CD14-positive monocyte (primary cell): Measurements from ENCODE around the gene CCDC40. TPM values are rescaled to one million over a fixed set of nuclear protein-coding genes. Genes with fewer than 3 reads are reported as not detected.
A peak's percentile ranks its signal among the peaks of the same experiment; 100 is the strongest.

ENCODE experiments used
- DNase-seq, 3 donors: peaks; one replicate each; pipeline ENCODE4 v3.0.0-alpha.2; 2011 to 2022
- H2AFZ ChIP-seq: 2 replicates; pipeline ENCODE4 v1.6.0; 2012; ENCODE audit warnings: mild to moderate bottlenecking, low read depth, low read length, inconsistent platforms; ENCODE audit not compliant: insufficient read depth, poor library complexity, severe bottlenecking
- H3K27ac ChIP-seq, 2 donors: 1 replicate in 1 of 2; 2 replicates in 1 of 2; pipeline ENCODE4 v1.5.1; 2012 to 2013; ENCODE audit warnings: low read length in 2 of 2, control low read depth in 1 of 2, inconsistent platforms in 1 of 2, low read depth in 1 of 2, mild to moderate bottlenecking in 1 of 2
- H3K27me3 ChIP-seq, 2 donors: one replicate each; pipeline versions ENCODE4 v1.6.0 to v1.6.1; 2011 to 2013; ENCODE audit warnings: low read length in 2 of 2; ENCODE audit not compliant: control insufficient read depth in 2 of 2, insufficient read depth in 2 of 2
- H3K36me3 ChIP-seq, 2 donors: replicated peaks in 1 of 2; 1 replicate in 1 of 2; 2 replicates in 1 of 2; pipeline versions ENCODE4 v1.5.1 to v1.6.1; 2012 to 2013; ENCODE audit warnings: low read length in 2 of 2, control low read depth in 1 of 2, inconsistent platforms in 1 of 2, mild to moderate bottlenecking in 1 of 2; ENCODE audit not compliant: insufficient read depth in 2 of 2, control insufficient read depth in 1 of 2
- H3K4me1 ChIP-seq, 2 donors: 1 replicate in 1 of 2; 2 replicates in 1 of 2; pipeline versions ENCODE4 v1.5.1 to v1.6.1; 2012 to 2013; ENCODE audit warnings: low read length in 2 of 2, control low read depth in 1 of 2, inconsistent platforms in 1 of 2, mild to moderate bottlenecking in 1 of 2, moderate library complexity in 1 of 2; ENCODE audit not compliant: insufficient read depth in 2 of 2, control insufficient read depth in 1 of 2
- H3K4me2 ChIP-seq: replicated peaks from 2 replicates; pipeline ENCODE3; 2012; ENCODE audit warnings: low read length, moderate library complexity, mild to moderate bottlenecking; ENCODE audit not compliant: poor library complexity, severe bottlenecking; ENCODE audit errors: extremely low read depth
- H3K4me3 ChIP-seq, 3 experiments: fragments of 200-600 bp in 1 of 3; sonication (generic) in 1 of 3; replicated peaks in 1 of 3; 1 replicate in 2 of 3; 2 replicates in 1 of 3; pipeline ENCODE4 v1.5.1; 2011 to 2013; ENCODE audit warnings: low read length in 3 of 3, mild to moderate bottlenecking in 3 of 3, control low read depth in 2 of 3, low read depth in 2 of 3, inconsistent platforms in 1 of 3, moderate library complexity in 1 of 3
- H3K79me2 ChIP-seq: 2 replicates; pipeline ENCODE4 v1.6.0; 2012; ENCODE audit warnings: mild to moderate bottlenecking, control low read depth, inconsistent platforms, low read length, moderate library complexity; ENCODE audit not compliant: insufficient read depth
- H3K9ac ChIP-seq: 2 replicates; pipeline ENCODE4 v1.6.0; 2017; ENCODE audit warnings: low read length, mild to moderate bottlenecking; ENCODE audit not compliant: insufficient read depth, poor library complexity, severe bottlenecking
- H3K9me3 ChIP-seq, 2 donors: replicated peaks in 1 of 2; 1 replicate in 1 of 2; 2 replicates in 1 of 2; pipeline versions ENCODE4 v1.5.1 to v1.6.1; 2012 to 2013; ENCODE audit warnings: low read length in 2 of 2, control low read depth in 1 of 2; ENCODE audit not compliant: control insufficient read depth in 1 of 2, insufficient read depth in 1 of 2
- H4K20me1 ChIP-seq: 2 replicates; pipeline ENCODE4 v1.6.0; 2012; ENCODE audit warnings: mild to moderate bottlenecking, low read length, control low read depth, moderate library complexity; ENCODE audit not compliant: insufficient read depth
- H3K27ac Mint-ChIP-seq, 7 donors: one replicate each; pipeline ENCODE4 v1.8.0; 2020; ENCODE audit warnings: mild to moderate bottlenecking in 7 of 7, mixed read lengths in 7 of 7, moderate library complexity in 6 of 7, inconsistent platforms in 2 of 7
- H3K27me3 Mint-ChIP-seq, 3 donors: one replicate each; pipeline ENCODE4 v1.8.0; 2021 to 2022; ENCODE audit warnings: low read depth in 3 of 3, mild to moderate bottlenecking in 3 of 3, mixed read lengths in 3 of 3, moderate library complexity in 3 of 3, inconsistent platforms in 1 of 3
- H3K36me3 Mint-ChIP-seq, 2 donors: one replicate each; pipeline ENCODE4 v1.8.0; 2020; ENCODE audit warnings: mixed read lengths in 2 of 2, inconsistent platforms in 1 of 2, mild to moderate bottlenecking in 1 of 2
- H3K4me1 Mint-ChIP-seq: one replicate; pipeline ENCODE4 v1.8.0; 2020; ENCODE audit warnings: mild to moderate bottlenecking, mixed read lengths
- H3K4me3 Mint-ChIP-seq, 2 donors: one replicate each; pipeline ENCODE4 v1.8.0; 2020; ENCODE audit warnings: mild to moderate bottlenecking in 2 of 2, mixed read lengths in 2 of 2, moderate library complexity in 1 of 2
- H3K9me3 Mint-ChIP-seq, 7 donors: one replicate each; pipeline ENCODE4 v1.8.0; 2020 to 2022; ENCODE audit warnings: mixed read lengths in 7 of 7, mild to moderate bottlenecking in 6 of 7, moderate library complexity in 6 of 7, inconsistent platforms in 2 of 7
- WGBS: methylation state at CpG from one replicate; pipeline ENCODE4 v1.1.5; 2013; ENCODE audit warnings: missing lambda C conversion rate; ENCODE audit not compliant: insufficient coverage; 5-methylcytosine and 5-hydroxymethylcytosine counted together
- intact Hi-C, 2 donors: fragments of 100-400 bp; cut with micrococcal nuclease; formaldehyde crosslinking; loops; one replicate each; pipeline versions ENCODE4 v1.15.0 to v1.15.1; 2023
- polyA plus RNA-seq, 3 donors: library from polyadenylated mRNA; depleted of rRNA in 1 of 3; unstranded in 2 of 3; stranded (reverse) in 1 of 3; fragments of 300-500 nt in 2 of 3; fragments of >200 nt in 1 of 3; fragmentation: Illumina TruSeq in 2 of 3; gene quantifications; 1 replicate in 2 of 3; 2 replicates in 1 of 3; pipeline ENCODE4 v1.2.3, GENCODE V29; 2012 to 2021
- TF ChIP-seq, protein P1 (sequence below): fragments of 200-600 bp; IDR thresholded peaks from one replicate; pipeline ENCODE4 v1.8.0; 2022; ENCODE audit warnings: antibody characterized with exemption, mild to moderate bottlenecking

Gene CCDC40
- polyA plus RNA-seq, 3 donors = 0.21 to 0.27 TPM; not detected in 1

DNA sequence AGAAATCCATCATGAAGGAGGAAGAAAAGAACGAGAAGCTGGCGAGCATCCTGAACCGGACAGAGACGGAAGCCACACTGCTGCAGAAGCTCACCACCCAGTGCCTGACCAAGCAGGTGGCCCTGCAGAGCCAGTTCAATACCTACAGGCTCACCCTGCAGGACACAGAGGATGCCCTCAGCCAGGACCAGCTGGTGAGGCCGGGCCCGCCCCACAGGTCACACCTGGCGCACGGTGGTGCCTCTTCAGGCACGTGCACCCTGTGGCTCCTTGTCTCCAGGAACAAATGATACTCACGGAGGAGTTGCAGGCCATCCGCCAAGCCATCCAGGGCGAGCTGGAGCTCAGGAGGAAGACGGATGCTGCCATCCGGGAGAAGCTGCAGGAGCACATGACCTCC is 45.2 kb downstream of the CCDC40 start:
- no peaks in the 10 kb centered on the region for H3K79me2 ChIP-seq
- no peaks in the 10 kb centered on the region for H3K27me3 ChIP-seq
- no peak overlapping the region for H3K9ac ChIP-seq
- Mint-ChIP-seq H3K4me3 (no peak overlapping the region), H3K27ac (peak overlapping the region in 1 of 7 donors; percentile 51), H3K4me1 (peaks cover 5% of the 10 kb centered on the region), H3K9me3 (no peaks in the 10 kb centered on the region), H3K27me3 (peaks cover 4 to 9% (median 9%) of the 10 kb centered on the region in 3 donors), H3K36me3 (no peaks in the 10 kb centered on the region)
- H3K4me2 ChIP-seq = no peak overlapping the region
- DNase-seq = no peak
- no peaks in the 10 kb centered on the region for H3K36me3 ChIP-seq
- WGBS = 96% methylated on average over 13 of the region's 14 CpGs
- no peak overlapping the region for H2AFZ ChIP-seq
- H3K9me3 ChIP-seq = no peaks in the 10 kb centered on the region
- no peak overlapping the region for H3K4me3 ChIP-seq
- no peaks in the 10 kb centered on the region for H4K20me1 ChIP-seq
- H3K4me1 ChIP-seq = peaks cover 3 to 8% of the 10 kb centered on the region in 2 donors
- H3K27ac ChIP-seq = no peak overlapping the region
- intact Hi-C loops = no loop called here
- TF ChIP-seq, protein P1, sequence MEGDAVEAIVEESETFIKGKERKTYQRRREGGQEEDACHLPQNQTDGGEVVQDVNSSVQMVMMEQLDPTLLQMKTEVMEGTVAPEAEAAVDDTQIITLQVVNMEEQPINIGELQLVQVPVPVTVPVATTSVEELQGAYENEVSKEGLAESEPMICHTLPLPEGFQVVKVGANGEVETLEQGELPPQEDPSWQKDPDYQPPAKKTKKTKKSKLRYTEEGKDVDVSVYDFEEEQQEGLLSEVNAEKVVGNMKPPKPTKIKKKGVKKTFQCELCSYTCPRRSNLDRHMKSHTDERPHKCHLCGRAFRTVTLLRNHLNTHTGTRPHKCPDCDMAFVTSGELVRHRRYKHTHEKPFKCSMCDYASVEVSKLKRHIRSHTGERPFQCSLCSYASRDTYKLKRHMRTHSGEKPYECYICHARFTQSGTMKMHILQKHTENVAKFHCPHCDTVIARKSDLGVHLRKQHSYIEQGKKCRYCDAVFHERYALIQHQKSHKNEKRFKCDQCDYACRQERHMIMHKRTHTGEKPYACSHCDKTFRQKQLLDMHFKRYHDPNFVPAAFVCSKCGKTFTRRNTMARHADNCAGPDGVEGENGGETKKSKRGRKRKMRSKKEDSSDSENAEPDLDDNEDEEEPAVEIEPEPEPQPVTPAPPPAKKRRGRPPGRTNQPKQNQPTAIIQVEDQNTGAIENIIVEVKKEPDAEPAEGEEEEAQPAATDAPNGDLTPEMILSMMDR = no peak

GRCh38 chr17:80082403-80083135 is 46.1 kb downstream of the CCDC40 start:
- no peak overlapping the region for H3K9ac ChIP-seq
- Mint-ChIP-seq H3K4me3 (peak overlapping the region in 1 of 2 donors; percentile 43), H3K27ac (peak overlapping the region in 1 of 7 donors; percentile 87), H3K27me3 (peaks cover 4 to 18% (median 9%) of the 10 kb centered on the region in 3 donors), H3K36me3 (no peaks in the 10 kb centered on the region), H3K9me3 (no peaks in the 10 kb centered on the region), H3K4me1 (peaks cover 5% of the 10 kb centered on the region)
- peak overlapping the region; percentile 67 for H2AFZ ChIP-seq
- H3K27me3 ChIP-seq = no peaks in the 10 kb centered on the region
- no peaks in the 10 kb centered on the region for H4K20me1 ChIP-seq
- H3K4me2 ChIP-seq = peak overlapping the region; percentile 12
- peaks cover 3 to 8% of the 10 kb centered on the region in 2 donors for H3K4me1 ChIP-seq
- H3K9me3 ChIP-seq = no peaks in the 10 kb centered on the region
- H3K36me3 ChIP-seq = no peaks in the 10 kb centered on the region
- WGBS = 15% methylated on average over 12 of the region's 20 CpGs
- H3K27ac ChIP-seq = no peak overlapping the region
- TF ChIP-seq, protein P1 = peak; percentile 89
- H3K79me2 ChIP-seq = no peaks in the 10 kb centered on the region
- no peak overlapping the region for H3K4me3 ChIP-seq
- peak; percentile 71 to 87 (median 81) for DNase-seq
- intact Hi-C loops = no loop called here
